A549 (cell line): ENCODE data around the gene POC1A.

Experiments
- CEBPB ChIP-seq, 2 experiments: fragments of >200 bp in 1 of 2; sonication (Bioruptor Twin) in 1 of 2; formaldehyde crosslinking in 1 of 2; IDR thresholded peaks; 2 replicates each; pipeline ENCODE4 v1.6.1; 2012 to 2016
- CTCF ChIP-seq: fragments of >200 bp; sonication (Bioruptor Twin); formaldehyde crosslinking; IDR thresholded peaks from 3 replicates; pipeline ENCODE4 v1.5.1; 2016
- E2F6 ChIP-seq: IDR thresholded peaks from 2 replicates; pipeline ENCODE4 v1.6.1; 2012; ENCODE audit warnings: low read depth, borderline replicate concordance
- ESRRA ChIP-seq: fragments of 150-350 bp; IDR thresholded peaks from 2 replicates; pipeline ENCODE4 v1.6.1; 2014; ENCODE audit warnings: mild to moderate bottlenecking, low read length, borderline replicate concordance
- FOSL2 ChIP-seq, 2 experiments: fragments of 450-650 bp in 1 of 2; fragments of >200 bp in 1 of 2; sonication (Bioruptor Twin) in 1 of 2; formaldehyde crosslinking; IDR thresholded peaks; 2 replicates each; pipeline versions ENCODE4 v1.5.0 to v1.6.1; 2016 to 2020; ENCODE audit warnings: mild to moderate bottlenecking in 1 of 2, moderate library complexity in 1 of 2
- JUNB ChIP-seq: fragments of >200 bp; sonication (Bioruptor Twin); formaldehyde crosslinking; IDR thresholded peaks from 2 replicates; pipeline ENCODE4 v1.6.1; 2016
- MAFK ChIP-seq: fragments of 450-650 bp; IDR thresholded peaks from 2 replicates; pipeline ENCODE4 v1.6.1; 2014; ENCODE audit not compliant: partially characterized antibody
- MAX ChIP-seq: IDR thresholded peaks from 2 replicates; pipeline ENCODE4 v1.6.1; 2012
- PHF8 ChIP-seq: fragments of 200-600 bp; sonication (generic); IDR thresholded peaks from 2 replicates; pipeline ENCODE4 v1.6.1; 2016; ENCODE audit warnings: low read depth, mild to moderate bottlenecking, antibody characterized with exemption, moderate library complexity, borderline replicate concordance
- POLR2A ChIP-seq: IDR thresholded peaks from 2 replicates; pipeline ENCODE4 v1.6.1; 2012; ENCODE audit warnings: mild to moderate bottlenecking, low read length
- RFX5 ChIP-seq: fragments of 450-650 bp; IDR thresholded peaks from 2 replicates; pipeline ENCODE4 v1.7.1; 2014; ENCODE audit warnings: antibody characterized with exemption, mild to moderate bottlenecking, moderate library complexity
- SREBF2 ChIP-seq: fragments of 450-650 bp; IDR thresholded peaks from 2 replicates; pipeline ENCODE4 v1.6.1; 2014; ENCODE audit warnings: mild to moderate bottlenecking, moderate library complexity
- TF ChIP-seq, protein P1 (sequence below): fragments of 200-600 bp; sonication (generic); IDR thresholded peaks from 2 replicates; pipeline ENCODE4 v1.6.1; 2016; ENCODE audit warnings: antibody characterized with exemption, mild to moderate bottlenecking, moderate library complexity

- TF ChIP-seq MAFK (no peak), POLR2A (no peak), E2F6 (no peak), JUNB (no peak), CTCF (no peak), ESRRA (no peak), RFX5 (no peak), MAX (no peak), CEBPB (IDR thresholded peaks at IDR 0.05) (no peak), FOSL2 (IDR thresholded peaks at IDR 0.05) (no peak), FOSL2 (CRISPR knock-in tag; IDR thresholded peaks at IDR 0.05) (no peak), SREBF2 (no peak), PHF8 (no peak)
- TF ChIP-seq, protein P1, sequence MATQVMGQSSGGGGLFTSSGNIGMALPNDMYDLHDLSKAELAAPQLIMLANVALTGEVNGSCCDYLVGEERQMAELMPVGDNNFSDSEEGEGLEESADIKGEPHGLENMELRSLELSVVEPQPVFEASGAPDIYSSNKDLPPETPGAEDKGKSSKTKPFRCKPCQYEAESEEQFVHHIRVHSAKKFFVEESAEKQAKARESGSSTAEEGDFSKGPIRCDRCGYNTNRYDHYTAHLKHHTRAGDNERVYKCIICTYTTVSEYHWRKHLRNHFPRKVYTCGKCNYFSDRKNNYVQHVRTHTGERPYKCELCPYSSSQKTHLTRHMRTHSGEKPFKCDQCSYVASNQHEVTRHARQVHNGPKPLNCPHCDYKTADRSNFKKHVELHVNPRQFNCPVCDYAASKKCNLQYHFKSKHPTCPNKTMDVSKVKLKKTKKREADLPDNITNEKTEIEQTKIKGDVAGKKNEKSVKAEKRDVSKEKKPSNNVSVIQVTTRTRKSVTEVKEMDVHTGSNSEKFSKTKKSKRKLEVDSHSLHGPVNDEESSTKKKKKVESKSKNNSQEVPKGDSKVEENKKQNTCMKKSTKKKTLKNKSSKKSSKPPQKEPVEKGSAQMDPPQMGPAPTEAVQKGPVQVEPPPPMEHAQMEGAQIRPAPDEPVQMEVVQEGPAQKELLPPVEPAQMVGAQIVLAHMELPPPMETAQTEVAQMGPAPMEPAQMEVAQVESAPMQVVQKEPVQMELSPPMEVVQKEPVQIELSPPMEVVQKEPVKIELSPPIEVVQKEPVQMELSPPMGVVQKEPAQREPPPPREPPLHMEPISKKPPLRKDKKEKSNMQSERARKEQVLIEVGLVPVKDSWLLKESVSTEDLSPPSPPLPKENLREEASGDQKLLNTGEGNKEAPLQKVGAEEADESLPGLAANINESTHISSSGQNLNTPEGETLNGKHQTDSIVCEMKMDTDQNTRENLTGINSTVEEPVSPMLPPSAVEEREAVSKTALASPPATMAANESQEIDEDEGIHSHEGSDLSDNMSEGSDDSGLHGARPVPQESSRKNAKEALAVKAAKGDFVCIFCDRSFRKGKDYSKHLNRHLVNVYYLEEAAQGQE, result no peak
Observed at GRCh38 chr3:52086461-52086860, 67.8 kb downstream of the POC1A start.
